DMS 273 treated with DMSO at 0.1 percent for 48 hours (cell line): ENCODE data around the gene EMP2.

ENCODE experiments used
- DNase-seq: peaks from one replicate; lab custom pipeline; 2025; lab: John Stamatoyannopoulos, UW

Gene EMP2

DNA sequence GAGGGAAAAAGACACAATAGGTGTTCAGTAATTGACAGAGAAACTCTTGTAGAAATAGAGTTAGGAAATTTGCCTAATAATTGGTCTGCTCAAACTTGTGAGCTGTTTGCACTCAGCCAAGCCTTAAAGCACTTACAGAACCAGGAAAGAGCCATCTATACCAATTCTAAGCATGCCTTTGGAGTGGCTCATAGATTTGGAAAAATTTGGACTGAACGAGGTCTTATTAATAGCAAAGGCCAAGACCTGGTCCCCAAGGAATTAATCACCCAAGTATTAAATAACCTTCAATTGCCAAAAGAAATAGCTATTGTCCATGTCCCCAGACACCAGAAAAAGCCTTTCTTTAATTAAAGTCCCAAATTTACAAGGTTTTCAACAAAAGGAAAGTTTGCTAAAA lies 90.3 kb downstream of the EMP2 start:
- DNase-seq = no peak

DNA sequence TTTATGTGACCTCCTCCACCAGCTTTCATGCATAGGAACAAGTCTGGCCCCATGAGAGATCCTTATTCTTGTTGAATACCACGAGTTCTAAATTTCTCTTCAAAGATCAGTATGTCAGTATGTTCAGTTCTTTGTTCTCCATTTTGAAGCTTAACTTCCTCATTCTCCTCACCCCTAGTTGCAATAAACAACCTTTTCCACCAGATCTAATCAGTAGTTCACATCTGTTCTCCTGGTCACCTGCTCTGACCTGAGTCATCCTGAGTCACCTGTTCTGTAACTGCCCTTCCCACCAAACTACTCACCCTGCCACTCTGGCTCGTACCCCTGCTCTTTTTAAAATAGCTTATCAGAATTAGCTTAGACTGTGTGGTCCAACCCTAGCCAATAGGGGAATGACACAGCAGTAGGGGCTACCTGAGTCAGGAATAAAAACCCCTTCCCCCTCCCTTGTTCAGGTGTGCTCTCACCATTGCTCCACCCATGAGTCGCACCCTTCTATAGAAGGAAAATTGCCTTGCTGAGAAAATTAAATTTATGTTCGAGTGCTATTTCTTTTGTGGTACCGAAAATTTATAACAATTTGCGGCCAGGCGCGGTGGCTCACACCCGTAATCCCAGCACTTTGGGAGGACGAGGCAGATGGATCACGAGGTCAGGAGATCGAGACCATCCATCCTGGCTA lies 94.6 kb downstream of the EMP2 start:
- DNase-seq = no peak

DNA sequence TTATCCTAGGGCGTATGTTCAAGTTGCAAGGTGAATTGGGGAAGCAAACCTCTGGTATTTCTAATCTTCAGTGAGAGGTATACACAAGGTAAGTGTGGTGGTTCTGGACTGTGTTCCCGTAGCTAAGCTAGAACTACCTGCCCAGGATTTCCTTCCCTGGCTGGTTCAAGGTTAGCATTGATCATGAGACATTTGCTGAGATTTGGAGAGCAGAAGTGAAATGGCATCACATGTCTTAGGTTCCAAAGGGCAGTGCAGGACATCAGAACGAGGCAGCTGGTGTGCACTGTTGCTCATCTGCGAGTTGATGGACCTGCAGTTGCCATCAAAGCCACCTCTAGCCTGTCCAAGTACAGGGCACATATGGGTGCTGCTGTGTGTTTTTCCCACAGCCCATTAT lies 95.2 kb downstream of the EMP2 start:
- no peak for DNase-seq

DNA sequence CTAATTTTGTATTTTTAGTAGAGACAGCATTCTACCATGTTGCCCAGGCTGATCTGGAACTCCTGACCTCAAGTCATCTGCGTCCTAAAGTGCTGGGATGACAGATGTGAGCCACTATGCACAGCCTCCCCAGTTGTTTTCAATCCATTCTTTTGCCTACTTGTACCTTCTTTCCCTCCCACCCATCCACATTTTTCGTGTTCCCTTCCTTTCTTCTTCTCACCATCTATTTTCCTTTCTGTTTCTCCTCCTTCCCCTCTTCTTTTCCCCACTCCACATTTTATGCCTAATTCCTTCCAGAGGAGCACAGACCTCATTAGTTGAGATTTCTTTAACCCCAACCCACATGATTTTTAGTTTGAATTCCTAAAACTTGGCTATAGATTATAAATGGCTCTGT lies 100.2 kb downstream of the EMP2 start:
- DNase-seq = no peak
